SK-MEL-5 (cell line): ENCODE measurements around the gene MAT2A. TPM values are rescaled to one million over a fixed set of nuclear protein-coding genes. Genes with fewer than 3 reads are reported as not detected.
"Not testable (repeated sequence)": the region's sequence is repeated elsewhere in the genome, so short reads cannot be mapped to it uniquely, and the experiment has no call there.

Experiments
- DNase-seq: peaks from one replicate; pipeline ENCODE4 v3.0.0-alpha.2; 2016; ENCODE audit warnings: low read depth, low spot score
- in situ Hi-C: cut with HindIII; loops from 2 replicates; pipeline ENCODE4 v1.10.0; 2016; ENCODE audit warnings: low sequenced_read_pairs, high pct_unique_total_duplicates, low pct_unique_long_range_greater_than_20kb
- small RNA-seq, 2 experiments: library from RNA; depleted of rRNA; stranded (forward); fragments of <200 nt; gene quantifications; one replicate each; pipeline ENCODE3, GENCODE V24; 2014
- total RNA-seq: library from RNA; depleted of rRNA; stranded (reverse); fragments of >200 nt; shearing (Covaris generic); gene quantifications from 2 replicates; pipeline ENCODE4 v1.2.3, GENCODE V29; 2014; rRNA removed

MAT2A gene
- total RNA-seq, 1 experiment from 2014 or later = 88.9 TPM

DNA sequence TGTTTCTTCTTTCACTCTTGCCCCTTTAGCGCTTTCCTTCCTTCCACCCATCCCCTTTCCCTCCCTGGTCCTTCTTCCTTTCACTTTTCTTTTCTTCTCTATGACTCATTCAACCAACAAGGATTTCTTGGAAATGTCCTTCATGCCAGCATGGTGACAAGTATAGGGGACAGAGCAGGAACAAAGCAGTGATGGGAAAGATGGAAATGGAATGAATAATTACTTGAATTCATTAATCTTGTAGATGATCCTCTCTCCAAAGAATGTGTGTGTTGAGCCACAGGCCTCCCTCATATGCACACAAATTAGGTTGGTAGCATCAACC lies 46.8 kb downstream of the MAT2A start:
- DNase-seq = no peak
- in situ Hi-C loops = no loop called here

DNA sequence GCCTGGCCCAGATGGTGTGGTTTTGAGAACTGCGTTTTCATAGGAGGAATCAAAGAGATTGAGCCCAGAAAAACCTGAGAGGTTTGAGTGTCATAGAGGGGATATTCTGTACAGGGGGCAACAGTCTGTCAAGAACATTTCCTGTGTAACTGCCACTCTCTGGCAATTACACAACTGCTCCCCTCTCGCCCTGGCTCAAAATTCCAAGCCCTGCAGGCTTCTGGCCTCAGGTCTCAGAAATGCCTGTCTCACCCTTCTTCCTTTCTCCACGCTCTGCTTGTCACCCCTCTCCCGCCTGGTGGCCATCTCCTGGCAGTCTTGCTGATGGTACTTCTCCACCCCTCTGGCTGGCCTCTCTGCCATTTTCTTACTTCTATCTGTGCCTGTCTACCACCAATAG lies 49.3 kb downstream of the MAT2A start:
- no peak for DNase-seq
- in situ Hi-C loops = no loop called here

GRCh38 chr2:85588645-85589044 lies 49.7 kb downstream of the MAT2A start:
- in situ Hi-C loops = no loop called here
- no peak for DNase-seq

GRCh38 chr2:85589181-85589580 lies 50.2 kb downstream of the MAT2A start:
- in situ Hi-C loops = no loop called here
- no peak for DNase-seq

DNA sequence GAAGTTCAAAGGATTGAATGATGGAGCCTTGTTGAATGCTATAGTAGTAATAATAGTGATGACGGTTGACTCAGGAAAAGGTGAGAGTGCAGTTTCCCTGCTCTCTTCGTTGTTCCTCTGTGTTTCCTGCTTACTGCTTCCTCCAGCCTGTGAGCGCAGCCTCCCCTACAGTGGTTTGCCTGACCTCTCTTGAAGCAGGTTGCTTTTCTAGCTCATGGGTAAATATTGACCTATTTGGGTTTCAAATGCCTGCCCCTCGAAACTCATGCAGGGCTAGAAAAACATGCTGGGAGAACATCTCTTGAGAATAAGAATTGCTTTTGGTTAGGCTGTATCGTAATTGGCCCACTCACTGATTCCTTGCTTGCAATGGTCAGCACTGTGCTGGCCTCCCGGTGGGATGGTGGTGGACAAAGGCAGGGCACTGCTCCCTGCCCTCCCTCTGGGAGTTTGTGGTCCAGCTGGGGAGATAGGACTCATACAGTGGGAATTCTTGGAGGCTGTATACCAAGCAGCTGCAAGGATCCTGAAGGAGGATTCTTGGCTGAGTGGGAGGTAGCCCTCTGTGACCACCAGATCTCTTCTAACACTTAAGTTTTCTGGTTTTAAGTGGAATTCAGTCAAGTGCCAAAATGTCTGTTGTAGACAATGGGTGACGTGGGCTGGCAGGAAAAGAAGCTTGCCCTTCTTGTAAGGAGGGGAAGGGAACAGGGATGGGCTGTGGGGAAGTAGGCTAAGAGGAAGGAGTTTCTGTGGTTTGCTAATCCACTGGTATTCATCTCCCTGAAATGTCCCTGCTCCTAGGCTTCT lies 51.2 kb downstream of the MAT2A start:
- in situ Hi-C loops = no loop called here
- DNase-seq = no peak

GRCh38 chr2:85590950-85591349 lies 52.0 kb downstream of the MAT2A start:
- DNase-seq = no peak
- in situ Hi-C loops = no loop called here

- no peak for DNase-seq
Measured at GRCh38 chr2:85591563-85591962, 52.6 kb downstream of the MAT2A start.

GRCh38 chr2:85592299-85592698 lies 53.3 kb downstream of the MAT2A start:
- in situ Hi-C loops, DNase-seq: not testable (repeated sequence)

More at GRCh38 chr2:85591563-85591962, 52.6 kb downstream of the MAT2A start:
- in situ Hi-C loops = no loop called here

DNA sequence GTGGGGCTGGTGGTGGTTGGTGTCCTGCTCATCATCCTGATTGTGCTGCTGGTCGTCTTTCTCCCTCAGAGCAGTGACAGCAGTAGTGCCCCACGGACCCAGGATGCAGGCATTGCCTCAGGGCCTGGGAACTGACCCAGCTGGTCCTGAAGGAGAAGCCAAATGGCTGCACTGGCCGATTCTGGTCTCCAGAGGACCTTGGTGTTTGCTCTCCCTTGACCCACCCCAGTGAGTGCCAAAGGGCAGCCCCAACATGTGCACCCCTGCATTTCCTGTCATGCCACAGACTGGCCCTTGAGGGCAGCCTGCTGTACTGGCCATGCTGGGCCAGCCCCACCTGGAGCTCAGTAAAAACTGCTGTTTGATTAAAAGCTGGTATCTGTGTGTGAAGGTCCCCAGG lies 54.1 kb downstream of the MAT2A start:
- DNase-seq = no peak
- in situ Hi-C loops = no loop called here

Small RNA genes lying within 50 kb of the gene (small RNA-seq; reads per million reads assigned to genes)
- gene RN7SL126P = 0 reads per million in 2 experiments

Other genes starting within 250 kb of the MAT2A start
- 70.0 and 75.5 TPM in 2 replicates for gene TGOLN2, start 211.2 kb upstream of the MAT2A start, total RNA-seq
- 130 and 138 TPM in 2 replicates for gene RETSAT, start 184.6 kb upstream of the MAT2A start, total RNA-seq
- 13.7 and 13.9 TPM in 2 replicates for gene ELMOD3, start 184.4 kb upstream of the MAT2A start, total RNA-seq
- gene CAPG, start 128.8 kb upstream of the MAT2A start, total RNA-seq = 11.3 and 21.8 TPM in 2 replicates
- 0.40 and 0.66 TPM in 2 replicates for gene SH2D6, start 120.5 kb upstream of the MAT2A start, total RNA-seq
- gene GGCX, start 22.3 kb downstream of the MAT2A start, total RNA-seq = 71.5 and 90.9 TPM in 2 replicates
- 48.2 and 51.9 TPM in 2 replicates for gene VAMP8, start 38.4 kb downstream of the MAT2A start, total RNA-seq
- gene VAMP5, start 45.3 kb downstream of the MAT2A start, total RNA-seq = not detected in 2 replicates
- 212 and 226 TPM in 2 replicates for gene RNF181, start 56.6 kb downstream of the MAT2A start, total RNA-seq
- gene TMEM150A, start 63.5 kb downstream of the MAT2A start, total RNA-seq = 22.3 and 26.3 TPM in 2 replicates
- gene C2orf68, start 72.9 kb downstream of the MAT2A start, total RNA-seq = 27.3 and 29.9 TPM in 2 replicates
- gene USP39, start 77.0 kb downstream of the MAT2A start, total RNA-seq = 98.7 and 107 TPM in 2 replicates
- not detected in 2 replicates for gene SFTPB, start 129.0 kb downstream of the MAT2A start, total RNA-seq
- gene GNLY, start 155.2 kb downstream of the MAT2A start, total RNA-seq = not detected in 2 replicates
- 12.0 and 16.9 TPM in 2 replicates for gene ATOH8, start 214.8 kb downstream of the MAT2A start, total RNA-seq